ENCODE data around the gene NPIPA3.
A peak's percentile ranks its signal among the peaks of the same experiment; 100 is the strongest.
"Not testable (repeated sequence)": the region's sequence is repeated elsewhere in the genome, so short reads cannot be mapped to it uniquely, and the experiment has no call there.

NPIPA3 gene

DNA sequence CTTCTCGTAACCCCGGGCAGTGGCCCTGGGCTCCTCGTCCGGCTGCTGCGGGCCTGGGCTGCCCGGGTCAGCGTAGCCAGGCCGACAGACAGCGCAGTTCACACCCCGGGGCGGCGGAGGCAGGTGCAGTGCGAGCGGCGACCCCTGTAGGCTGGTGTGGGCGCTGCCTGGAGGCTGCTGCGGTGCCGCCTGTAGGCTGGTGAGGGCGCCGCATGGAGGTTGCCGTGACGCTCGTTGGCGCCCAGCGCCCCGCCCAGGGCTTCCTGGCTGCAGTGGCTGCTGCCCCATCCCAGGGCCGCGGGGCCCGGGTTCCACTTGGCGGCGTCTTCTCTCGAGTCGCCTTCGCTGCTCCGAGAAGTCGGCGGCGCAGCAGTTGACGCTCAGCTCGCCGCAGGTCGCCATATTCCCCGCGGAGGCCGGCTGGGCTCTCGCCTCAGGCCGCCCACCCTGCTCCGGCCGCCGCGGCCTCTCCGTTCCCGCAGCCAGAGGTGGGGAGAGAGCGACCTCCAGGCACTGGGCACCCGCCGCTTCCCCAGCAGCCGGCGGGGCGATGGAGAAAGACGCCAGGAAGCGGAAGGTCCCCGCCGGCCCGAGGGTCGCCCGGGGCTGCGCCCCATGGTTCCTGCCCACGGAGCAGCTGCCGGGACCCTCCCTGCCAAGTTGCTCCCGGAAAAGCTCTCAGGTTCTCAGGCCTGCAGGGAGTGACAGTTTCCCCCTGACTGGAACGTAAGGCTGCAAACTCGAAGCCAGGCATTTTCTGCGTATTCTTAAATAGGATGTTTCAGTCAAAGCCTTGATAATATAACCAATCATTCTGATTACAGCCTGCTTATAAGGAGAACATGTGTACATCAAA is at the start of gene NPIPA3:
Gene NPIPA3 (plus strand): TSS at position 256 of the 856 bp plus-strand sequence. CDS start 5,533 bp downstream, outside the sequence.
- DNase-seq (ENCODE audit: low read depth), result not testable (repeated sequence)

DNA sequence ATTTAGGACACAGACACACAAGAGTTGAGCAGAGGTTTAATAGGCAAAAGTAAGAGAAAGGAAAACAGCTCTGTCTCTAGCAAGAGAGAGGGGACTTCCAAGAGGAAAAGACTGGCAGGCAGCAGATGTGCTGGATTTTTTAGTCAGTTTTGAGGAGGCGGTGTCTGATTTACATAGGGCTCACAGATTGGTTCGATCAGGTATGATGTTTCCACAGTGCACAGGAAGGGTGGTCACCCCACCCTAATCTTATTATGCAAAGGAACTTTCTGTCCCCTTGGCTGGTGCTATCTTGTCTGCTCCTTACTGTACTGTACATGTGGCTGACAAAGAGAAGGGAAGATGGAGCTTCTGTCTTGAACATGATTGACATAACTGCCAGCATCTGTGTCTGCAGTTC is 45.1 kb upstream of the NPIPA3 start:
- peak; percentile 50 for DNase-seq (ENCODE audit: low read depth)

GRCh38 chr16:14667347-14668266 is 35.6 kb upstream of the NPIPA3 start:
- DNase-seq (ENCODE audit: low read depth), result no peak

- DNase-seq (ENCODE audit: low read depth), result no peak
Observed at GRCh38 chr16:14668556-14669223, 34.5 kb upstream of the NPIPA3 start.

GRCh38 chr16:14669776-14670175 is 33.4 kb upstream of the NPIPA3 start:
- DNase-seq (ENCODE audit: low read depth), result no peak

DNA sequence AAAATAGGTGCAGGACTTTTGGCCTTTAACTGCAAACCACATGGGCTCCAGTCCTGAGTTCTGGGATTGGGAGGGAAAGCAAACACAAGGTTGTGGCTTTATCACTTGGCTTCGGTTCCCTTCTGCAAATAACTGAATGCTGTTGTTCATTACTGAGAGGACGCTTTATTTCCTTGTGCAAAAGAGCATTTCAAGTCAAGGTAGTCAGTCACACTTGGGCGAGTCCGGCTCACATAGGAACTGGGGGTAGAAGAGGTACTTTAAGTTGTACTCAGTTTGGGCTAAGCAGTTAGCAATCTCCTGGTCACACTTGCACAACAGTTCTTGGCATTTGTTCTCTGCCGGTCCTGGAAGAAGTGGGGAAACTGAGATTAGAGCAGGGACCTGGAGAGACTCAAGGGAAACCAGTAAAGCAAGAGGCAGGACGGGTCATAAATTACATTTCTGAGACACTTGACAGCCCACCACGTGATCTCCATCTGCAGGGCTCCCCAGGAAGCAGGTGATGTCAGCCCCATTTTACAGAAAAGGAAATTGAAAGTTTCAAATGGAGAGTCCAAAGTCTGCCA is 30.7 kb upstream of the NPIPA3 start:
- no peak for DNase-seq (ENCODE audit: low read depth)

DNA sequence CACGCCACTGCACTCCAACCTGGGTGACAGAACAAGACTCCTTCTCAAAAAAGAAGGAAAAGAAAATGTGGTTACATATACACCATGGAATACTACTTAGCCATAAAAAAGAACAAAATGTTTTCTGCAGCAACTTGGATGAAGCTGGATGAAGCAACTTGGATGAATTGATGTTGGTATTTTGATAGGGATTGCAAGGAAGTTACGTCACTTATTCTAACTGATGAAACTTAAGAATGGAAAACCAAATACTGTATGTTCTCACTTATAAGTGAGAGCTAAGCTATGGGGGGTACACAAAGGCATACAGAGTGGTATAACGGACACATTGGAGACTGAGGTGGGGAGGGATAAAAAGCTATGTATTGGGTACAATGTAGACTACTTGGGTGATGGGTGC is 26.6 kb upstream of the NPIPA3 start:
- no peak for DNase-seq (ENCODE audit: low read depth)

GRCh38 chr16:14677627-14678026 is 25.6 kb upstream of the NPIPA3 start:
- DNase-seq (ENCODE audit: low read depth), result no peak

GRCh38 chr16:14678748-14679497 is 24.3 kb upstream of the NPIPA3 start:
- DNase-seq (ENCODE audit: low read depth), result no peak

DNA sequence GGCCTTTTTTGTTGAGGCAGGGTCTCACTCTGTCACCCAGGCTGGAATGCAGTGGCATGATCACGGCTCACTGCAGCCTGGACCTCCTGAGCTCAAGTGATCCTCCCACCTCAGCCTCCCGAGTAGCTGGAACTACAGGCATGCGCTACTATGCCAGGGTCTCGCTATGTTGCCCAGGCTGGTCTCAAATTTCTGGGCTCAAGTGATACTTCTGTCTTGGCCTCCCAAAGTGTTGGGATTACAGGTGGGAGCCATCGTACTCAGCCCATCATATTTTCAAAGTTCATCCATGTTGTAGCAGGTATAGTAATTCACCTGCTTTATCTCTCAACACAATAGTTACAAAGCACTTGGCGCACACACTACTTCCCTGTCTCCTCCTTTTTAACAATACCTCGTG is 22.8 kb upstream of the NPIPA3 start:
- DNase-seq (ENCODE audit: low read depth), result not testable (repeated sequence)

DNA sequence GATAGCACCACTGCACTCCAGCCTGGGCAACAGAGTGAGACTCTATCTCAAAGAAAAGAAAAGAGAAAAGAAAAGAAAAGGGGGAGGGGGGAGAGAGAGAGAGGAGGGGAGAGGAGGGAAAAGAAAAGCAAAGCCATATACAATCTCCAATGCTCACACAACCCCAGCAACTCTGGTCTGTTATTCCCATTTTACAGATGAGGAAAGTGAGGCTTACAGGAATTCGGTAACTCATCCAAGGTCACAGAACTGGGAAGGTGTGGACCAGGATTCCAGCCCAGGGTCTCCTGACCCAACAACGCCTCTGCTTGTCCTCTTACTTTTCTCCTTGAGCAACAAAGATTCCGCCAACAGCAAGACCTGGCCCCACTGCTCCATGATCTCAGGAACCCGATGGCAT is 22.1 kb upstream of the NPIPA3 start:
- DNase-seq (ENCODE audit: low read depth), result no peak

DNA sequence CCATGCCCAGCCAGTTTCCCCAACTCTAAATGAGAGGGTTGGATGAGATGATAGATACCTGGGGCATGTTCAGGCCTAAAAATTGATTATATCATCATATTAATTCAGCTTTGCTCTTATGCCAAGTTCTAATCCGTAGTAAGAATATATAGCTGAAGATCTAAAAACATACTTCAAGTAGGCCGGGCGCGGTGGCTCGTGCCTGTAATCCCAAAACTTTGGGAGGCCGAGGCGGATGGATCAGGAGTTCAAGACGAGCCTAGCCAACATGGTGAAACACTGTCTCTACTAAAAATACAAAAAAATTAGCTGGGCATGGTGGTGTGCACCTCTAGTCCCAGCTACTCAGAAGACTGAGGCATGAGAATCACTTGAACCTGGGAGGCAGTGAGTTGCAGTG is 21.1 kb upstream of the NPIPA3 start:
- no peak for DNase-seq (ENCODE audit: low read depth)

- peak; percentile 20 for DNase-seq (ENCODE audit: low read depth)
Observed at GRCh38 chr16:14685870-14686793, 17.1 kb upstream of the NPIPA3 start.

DNA sequence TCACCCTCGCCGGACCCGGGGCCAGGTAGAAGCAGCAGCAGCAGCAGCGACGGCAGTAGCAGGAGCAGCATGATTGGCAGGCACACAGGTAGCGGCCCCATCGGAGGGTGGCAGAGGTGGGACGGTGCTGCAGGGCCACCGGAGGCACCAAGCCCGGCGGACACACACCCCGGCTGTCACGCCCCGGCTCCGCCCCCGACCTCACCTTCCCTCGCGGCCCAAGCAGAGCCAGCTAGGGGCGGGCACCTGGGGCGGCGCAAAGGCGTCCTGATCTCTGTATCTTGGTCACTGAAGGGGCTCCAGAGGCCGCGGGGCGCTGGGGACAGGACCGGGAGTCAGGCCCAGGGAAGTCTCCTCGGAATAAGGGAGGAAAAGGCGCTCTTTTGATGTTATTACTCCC is 9.1 kb upstream of the NPIPA3 start, which contains the start of gene PLA2G10:
Gene PLA2G10 (minus strand): TSS at position 180 of the 400 bp plus-strand sequence. CDS start 79 bp downstream, at position 101.
- not testable (repeated sequence) for DNase-seq (ENCODE audit: low read depth)

DNA sequence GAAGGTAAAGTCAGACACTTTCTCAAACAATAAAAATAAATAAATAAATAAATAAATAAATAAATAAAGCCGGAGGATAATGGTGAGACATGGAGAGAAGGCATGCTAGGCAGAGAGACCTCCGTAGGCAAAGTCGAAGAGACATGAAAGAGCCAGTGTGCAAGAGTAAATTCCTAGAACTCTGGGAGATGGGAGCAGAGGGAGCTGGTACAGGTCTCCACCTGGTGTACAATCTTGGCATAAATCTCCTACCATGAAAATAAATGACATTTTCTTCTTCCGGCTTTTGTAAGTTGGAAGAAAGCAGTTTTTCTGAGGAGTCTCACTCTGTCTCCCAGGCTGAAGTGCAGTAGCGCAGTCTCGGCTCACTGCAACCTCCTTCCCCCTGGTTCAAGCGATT is 1.4 kb upstream of the NPIPA3 start:
- DNase-seq (ENCODE audit: low read depth), result not testable (repeated sequence)

DNA sequence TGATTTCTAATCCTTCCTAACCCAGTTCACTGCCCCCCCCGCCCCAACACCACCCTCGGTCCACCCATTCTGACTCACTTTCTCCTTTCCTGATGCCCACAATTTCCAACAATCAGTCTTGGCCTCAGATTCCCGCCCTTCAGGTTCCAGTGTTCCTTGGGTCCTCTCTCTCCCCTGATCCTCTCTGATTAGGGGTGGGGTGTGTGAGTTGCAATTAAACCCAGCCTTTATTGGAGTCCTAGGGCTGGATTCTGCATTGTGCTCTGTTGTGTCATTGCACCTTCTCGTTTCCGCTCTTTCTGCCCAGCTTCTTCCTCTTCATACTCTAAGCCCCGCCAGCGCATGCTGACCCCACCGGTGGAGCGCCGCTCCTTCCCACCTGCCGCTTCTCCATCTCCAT is 539 bp upstream of the NPIPA3 start:
- DNase-seq (ENCODE audit: low read depth), result not testable (repeated sequence)

- not testable (repeated sequence) for DNase-seq (ENCODE audit: low read depth)
Observed at GRCh38 chr16:14733233-14733632, 30.0 kb downstream of the NPIPA3 start.

DNA sequence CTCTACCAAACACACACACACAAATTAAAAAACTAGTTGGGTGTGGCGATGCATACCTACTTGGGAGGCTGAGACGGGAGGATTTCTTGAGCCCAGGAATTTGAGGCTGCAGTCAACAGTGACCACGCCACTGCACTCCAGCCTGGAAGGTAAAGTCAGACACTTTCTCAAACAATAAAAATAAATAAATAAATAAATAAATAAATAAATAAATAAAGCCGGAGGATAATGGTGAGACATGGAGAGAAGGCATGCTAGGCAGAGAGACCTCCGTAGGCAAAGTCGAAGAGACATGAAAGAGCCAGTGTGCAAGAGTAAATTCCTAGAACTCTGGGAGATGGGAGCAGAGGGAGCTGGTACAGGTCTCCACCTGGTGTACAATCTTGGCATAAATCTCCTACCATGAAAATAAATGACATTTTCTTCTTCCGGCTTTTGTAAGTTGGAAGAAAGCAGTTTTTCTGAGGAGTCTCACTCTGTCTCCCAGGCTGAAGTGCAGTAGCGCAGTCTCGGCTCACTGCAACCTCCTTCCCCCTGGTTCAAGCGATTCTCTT is 37.7 kb downstream of the NPIPA3 start:
- not testable (repeated sequence) for DNase-seq (ENCODE audit: low read depth)

GRCh38 chr16:14741794-14742193 is 38.6 kb downstream of the NPIPA3 start:
- not testable (repeated sequence) for DNase-seq (ENCODE audit: low read depth)

Data from iris pigment epithelial cell (primary cell).